Trophoblast cell (in vitro differentiated cells and primary cell): Measurements from ENCODE around the gene KCNMB1.

Experiments
- DNase-seq, 2 donors: peaks; one replicate each; pipeline ENCODE4 v3.0.0-alpha.2; 2016
- H2AFZ ChIP-seq: 2 replicates; pipeline ENCODE4 v1.6.1; 2013; ENCODE audit warnings: low read length, moderate library complexity, mild to moderate bottlenecking; ENCODE audit not compliant: insufficient read depth, poor library complexity
- H2AK5ac ChIP-seq: 2 replicates; pipeline ENCODE4 v1.6.1; 2013; ENCODE audit warnings: mild to moderate bottlenecking, low read length
- H2BK120ac ChIP-seq: 2 replicates; pipeline ENCODE4 v1.6.1; 2013; ENCODE audit warnings: low read length, mild to moderate bottlenecking, moderate library complexity; ENCODE audit not compliant: insufficient read depth, poor library complexity
- H2BK12ac ChIP-seq: 2 replicates; pipeline ENCODE4 v1.6.1; 2013; ENCODE audit warnings: mild to moderate bottlenecking, low read length, moderate library complexity
- H2BK5ac ChIP-seq: 2 replicates; pipeline ENCODE4 v1.6.1; 2013; ENCODE audit warnings: low read length, low read depth, moderate library complexity, mild to moderate bottlenecking; ENCODE audit not compliant: poor library complexity
- H3K14ac ChIP-seq: 2 replicates; pipeline ENCODE4 v1.6.1; 2013; ENCODE audit warnings: mild to moderate bottlenecking, low read length
- H3K18ac ChIP-seq: 2 replicates; pipeline ENCODE4 v1.6.1; 2013; ENCODE audit warnings: mild to moderate bottlenecking, low read length
- H3K23ac ChIP-seq: 2 replicates; pipeline ENCODE4 v1.6.1; 2013; ENCODE audit warnings: low read length
- H3K27ac ChIP-seq: 2 replicates; pipeline ENCODE4 v1.5.1; 2013; ENCODE audit warnings: low read depth, mild to moderate bottlenecking, inconsistent platforms, low read length, moderate library complexity
- H3K27me3 ChIP-seq: 2 replicates; pipeline ENCODE4 v1.6.1; 2013; ENCODE audit warnings: inconsistent platforms, mild to moderate bottlenecking, low read length, moderate library complexity; ENCODE audit not compliant: insufficient read depth
- H3K36me3 ChIP-seq, 2 experiments: 1 replicate in 1 of 2; 2 replicates in 1 of 2; pipeline ENCODE4 v1.6.1; 2013; ENCODE audit warnings: low read length in 2 of 2, mild to moderate bottlenecking in 2 of 2, moderate library complexity in 1 of 2; ENCODE audit not compliant: insufficient read depth in 2 of 2, control insufficient read depth in 1 of 2
- H3K4ac ChIP-seq: 2 replicates; pipeline ENCODE4 v1.6.1; 2013; ENCODE audit warnings: low read depth, mild to moderate bottlenecking, low read length, moderate library complexity
- H3K4me1 ChIP-seq, 2 experiments: 1 replicate in 1 of 2; 2 replicates in 1 of 2; pipeline ENCODE4 v1.6.1; 2013; ENCODE audit warnings: low read length in 2 of 2, mild to moderate bottlenecking in 2 of 2, moderate library complexity in 1 of 2; ENCODE audit not compliant: insufficient read depth in 2 of 2, control insufficient read depth in 1 of 2
- H3K4me2 ChIP-seq: 2 replicates; pipeline ENCODE4 v1.6.1; 2013; ENCODE audit warnings: inconsistent platforms, mild to moderate bottlenecking, low read length, moderate library complexity
- H3K4me3 ChIP-seq: 2 replicates; pipeline ENCODE4 v1.5.1; 2013; ENCODE audit warnings: mild to moderate bottlenecking, low read depth, low read length, inconsistent platforms
- H3K79me1 ChIP-seq: one replicate; pipeline ENCODE4 v1.6.1; 2013; ENCODE audit warnings: low read length
- H3K79me2 ChIP-seq: 2 replicates; pipeline ENCODE4 v1.6.1; 2013; ENCODE audit warnings: low read length, mild to moderate bottlenecking; ENCODE audit not compliant: control insufficient read depth, insufficient read depth, poor library complexity
- H3K9ac ChIP-seq: 2 replicates; pipeline ENCODE4 v1.6.1; 2013; ENCODE audit warnings: mild to moderate bottlenecking, low read length
- H3K9me3 ChIP-seq: 2 replicates; pipeline ENCODE4 v1.6.1; 2013; ENCODE audit warnings: low read depth, mild to moderate bottlenecking, control low read depth, inconsistent platforms, low read length; ENCODE audit not compliant: insufficient read depth
- H4K12ac ChIP-seq: 2 replicates; pipeline ENCODE4 v1.6.1; 2013; ENCODE audit warnings: low read depth, mild to moderate bottlenecking, low read length, moderate library complexity
- H4K8ac ChIP-seq: 2 replicates; pipeline ENCODE4 v1.6.1; 2013; ENCODE audit warnings: low read depth, mild to moderate bottlenecking, low read length, moderate library complexity
- H4K91ac ChIP-seq: one replicate; pipeline ENCODE4 v1.6.1; 2013; ENCODE audit warnings: low read depth, mild to moderate bottlenecking, low read length, moderate library complexity
- WGBS: extraction: QIAGEN DNeasy Blood & Tissue Kit; methylation state at CpG from one replicate; pipeline ENCODE4 v1.1.7; 2013; ENCODE audit warnings: missing lambda C conversion rate; ENCODE audit not compliant: insufficient read length, insufficient coverage; ENCODE audit errors: extremely low coverage; 5-methylcytosine and 5-hydroxymethylcytosine counted together

The KCNMB1 gene

GRCh38 chr5:170434966-170435605 is 45.9 kb upstream of the KCNMB1 start:
- Histone ChIP-seq H3K4me2 (no peak overlapping the region), H2BK5ac (no peak overlapping the region), H3K79me1 (no peaks in the 10 kb centered on the region), H4K91ac (no peak overlapping the region), H3K9ac (no peak overlapping the region), H3K18ac (no peak overlapping the region), H2AK5ac (no peak overlapping the region), H3K4me1 (no peaks in the 10 kb centered on the region), H3K4me3 (no peak overlapping the region), H3K23ac (no peak overlapping the region), H2BK120ac (no peak overlapping the region), H3K27ac (no peak overlapping the region), H3K36me3 (no peaks in the 10 kb centered on the region), H3K4ac (no peak overlapping the region), H3K27me3 (no peaks in the 10 kb centered on the region), H3K79me2 (no peaks in the 10 kb centered on the region), H4K8ac (no peak overlapping the region), H2BK12ac (no peak overlapping the region), H2AFZ (no peak overlapping the region), H3K14ac (no peak overlapping the region), H4K12ac (no peak overlapping the region), H3K9me3 (peaks cover 2% of the 10 kb centered on the region)
- no CpG with 5 or more reads among the region's 16 CpGs for whole genome bisulfite sequencing
- peak; percentile 53 to 72 for DNase-seq

- Histone ChIP-seq H3K14ac (no peak overlapping the region), H2BK120ac (no peak overlapping the region), H3K4me2 (no peak overlapping the region), H2AK5ac (no peak overlapping the region), H3K4ac (no peak overlapping the region), H4K91ac (no peak overlapping the region), H3K79me1 (no peaks in the 10 kb centered on the region), H3K9me3 (peaks cover 2% of the 10 kb centered on the region), H3K4me1 (no peaks in the 10 kb centered on the region), H3K23ac (no peak overlapping the region), H2AFZ (no peak overlapping the region), H3K9ac (no peak overlapping the region), H3K4me3 (no peak overlapping the region), H3K27ac (no peak overlapping the region), H3K79me2 (no peaks in the 10 kb centered on the region), H3K36me3 (no peaks in the 10 kb centered on the region), H2BK5ac (no peak overlapping the region), H3K27me3 (no peaks in the 10 kb centered on the region), H2BK12ac (no peak overlapping the region), H4K8ac (no peak overlapping the region), H3K18ac (no peak overlapping the region), H4K12ac (no peak overlapping the region)
- WGBS: no CpG with 5 or more reads among the region's 3 CpGs
- DNase-seq: no peak
These were observed 43.5 kb upstream of the KCNMB1 start for GRCh38 chr5:170432669-170433068.

- H3K18ac ChIP-seq: no peak overlapping the region
- WGBS: no CpG with 5 or more reads among the region's 4 CpGs
- no peak overlapping the region for H3K14ac ChIP-seq
- H3K4me3 ChIP-seq: no peak overlapping the region
- H2BK5ac ChIP-seq: no peak overlapping the region
- peaks cover 2% of the 10 kb centered on the region for H3K9me3 ChIP-seq
- no peaks in the 10 kb centered on the region for H3K4me1 ChIP-seq
- H3K4ac ChIP-seq: no peak overlapping the region
- H2BK120ac ChIP-seq: no peak overlapping the region
- no peaks in the 10 kb centered on the region for H3K79me2 ChIP-seq
- H4K8ac ChIP-seq: no peak overlapping the region
- H3K9ac ChIP-seq: no peak overlapping the region
- no peak overlapping the region for H4K91ac ChIP-seq
- H3K79me1 ChIP-seq: no peaks in the 10 kb centered on the region
- no peak overlapping the region for H3K4me2 ChIP-seq
- no peak overlapping the region for H2BK12ac ChIP-seq
- no peak overlapping the region for H3K27ac ChIP-seq
- no peaks in the 10 kb centered on the region for H3K36me3 ChIP-seq
- H3K23ac ChIP-seq: no peak overlapping the region
- no peaks in the 10 kb centered on the region for H3K27me3 ChIP-seq
- H2AFZ ChIP-seq: no peak overlapping the region
- H4K12ac ChIP-seq: no peak overlapping the region
- H2AK5ac ChIP-seq: no peak overlapping the region
- DNase-seq: peak in 1 of 2 donors; percentile 48
These were observed 42.4 kb upstream of the KCNMB1 start for GRCh38 chr5:170431571-170431970.

- Histone ChIP-seq H3K4me3 (no peak overlapping the region), H3K9ac (no peak overlapping the region), H3K79me2 (no peaks in the 10 kb centered on the region), H2BK120ac (no peak overlapping the region), H4K12ac (no peak overlapping the region), H4K91ac (no peak overlapping the region), H2BK12ac (no peak overlapping the region), H2AK5ac (no peak overlapping the region), H3K4me1 (no peaks in the 10 kb centered on the region), H3K18ac (no peak overlapping the region), H4K8ac (no peak overlapping the region), H3K23ac (no peak overlapping the region), H3K79me1 (no peaks in the 10 kb centered on the region), H2AFZ (no peak overlapping the region), H3K4ac (no peak overlapping the region), H3K27ac (no peak overlapping the region), H3K4me2 (no peak overlapping the region), H3K36me3 (no peaks in the 10 kb centered on the region), H2BK5ac (no peak overlapping the region), H3K27me3 (no peaks in the 10 kb centered on the region), H3K9me3 (peaks cover 2% of the 10 kb centered on the region), H3K14ac (no peak overlapping the region)
- no CpG with 5 or more reads among the region's 10 CpGs for WGBS
- no peak for DNase-seq
These were observed 41.8 kb upstream of the KCNMB1 start for GRCh38 chr5:170430866-170431437.
